Measurements from ENCODE around the gene HMGB2.

GRCh38 chr4:173357939-173358338 is 23.8 kb upstream of the HMGB2 start:
- TF ChIP-seq CTCF (IDR thresholded peaks at IDR 0.05; ENCODE audit: insufficient read depth, low read depth, low read length) (no peak), EZH2 (IDR thresholded peaks at IDR 0.05; ENCODE audit: insufficient read depth, low read length) (no peak)
